B cell (primary cell): ENCODE data around the gene INPP5J.

Experiments used
- CTCF ChIP-seq: fragments of 200-600 bp; IDR thresholded peaks from one replicate; pipeline ENCODE4 v1.8.0; 2022; ENCODE audit warnings: antibody characterized with exemption, mild to moderate bottlenecking
- EZH2 ChIP-seq: IDR thresholded peaks from 2 replicates; pipeline ENCODE4 v1.6.1; 2012; ENCODE audit warnings: borderline replicate concordance, low read depth, mild to moderate bottlenecking, moderate library complexity, low read length; ENCODE audit not compliant: insufficient read depth, poor library complexity, severe bottlenecking

- TF ChIP-seq CTCF: peak; percentile 98
- no peak for TF ChIP-seq EZH2
Measured at GRCh38 chr22:31084811-31085492, 37.8 kb upstream of the INPP5J start.
